Brain microvascular endothelial cell (primary cell): ENCODE results near the gene C2CD2L.
"Not testable (repeated sequence)": the region's sequence is repeated elsewhere in the genome, so short reads cannot be mapped to it uniquely, and the experiment has no call there.

Experiments used
- DNase-seq: peaks from one replicate; pipeline ENCODE4 v3.0.0-alpha.2; 2020
- H3K27ac ChIP-seq: fragments of 250-450 bp; sonication (Bioruptor Pico); 2 replicates; pipeline ENCODE4 v1.5.1; 2020; ENCODE audit warnings: mild to moderate bottlenecking, moderate library complexity
- H3K27me3 ChIP-seq: fragments of 250-450 bp; sonication (Bioruptor Pico); replicated peaks from 2 replicates; pipeline ENCODE4 v1.5.1; 2020; ENCODE audit warnings: mild to moderate bottlenecking
- H3K36me3 ChIP-seq: fragments of 250-450 bp; sonication (Bioruptor Pico); replicated peaks from 2 replicates; pipeline ENCODE4 v1.5.1; 2020; ENCODE audit warnings: mild to moderate bottlenecking
- H3K4me3 ChIP-seq: 2 replicates; pipeline ENCODE4 v1.5.1; 2011; ENCODE audit warnings: low read depth, mild to moderate bottlenecking, control low read depth, low read length, moderate library complexity
- in situ Hi-C: cut with HindIII; loops from 2 replicates; pipeline ENCODE4 v1.10.0; 2017; ENCODE audit warnings: low sequenced_read_pairs, low pct_ligation_motif_present
- TF ChIP-seq, protein P1 (sequence below): IDR thresholded peaks from 2 replicates; pipeline ENCODE4 v1.5.1; 2011; ENCODE audit warnings: low read depth, mild to moderate bottlenecking, moderate library complexity, low read length, control low read depth, inconsistent platforms; ENCODE audit errors: missing control alignments

The C2CD2L gene

DNA sequence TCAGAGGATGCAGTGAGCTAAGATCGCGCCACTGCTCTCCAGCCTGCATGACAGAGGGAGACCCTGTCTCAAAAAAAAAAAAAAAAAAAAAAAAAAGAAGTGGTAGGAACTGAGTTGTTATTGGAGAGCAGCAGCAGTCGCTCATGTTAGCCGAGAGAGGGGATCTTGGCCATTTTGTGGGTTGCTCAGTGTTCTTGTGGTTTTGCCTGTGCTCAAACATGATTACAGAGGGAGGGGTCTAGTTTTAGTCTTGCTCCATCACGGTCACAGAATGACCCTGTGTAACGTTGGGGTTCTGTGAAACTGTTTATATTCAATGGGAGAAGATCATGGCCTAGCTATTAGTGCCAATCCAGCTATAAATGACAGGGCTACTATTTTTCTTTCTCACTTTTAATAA, 7.4 kb upstream of the C2CD2L start:
- H3K27me3 ChIP-seq = no peaks in the 10 kb centered on the region
- no peak overlapping the region for H3K4me3 ChIP-seq
- H3K36me3 ChIP-seq = peaks cover 17% of the 10 kb centered on the region
- H3K27ac ChIP-seq = no peak overlapping the region
- TF ChIP-seq, protein P1, sequence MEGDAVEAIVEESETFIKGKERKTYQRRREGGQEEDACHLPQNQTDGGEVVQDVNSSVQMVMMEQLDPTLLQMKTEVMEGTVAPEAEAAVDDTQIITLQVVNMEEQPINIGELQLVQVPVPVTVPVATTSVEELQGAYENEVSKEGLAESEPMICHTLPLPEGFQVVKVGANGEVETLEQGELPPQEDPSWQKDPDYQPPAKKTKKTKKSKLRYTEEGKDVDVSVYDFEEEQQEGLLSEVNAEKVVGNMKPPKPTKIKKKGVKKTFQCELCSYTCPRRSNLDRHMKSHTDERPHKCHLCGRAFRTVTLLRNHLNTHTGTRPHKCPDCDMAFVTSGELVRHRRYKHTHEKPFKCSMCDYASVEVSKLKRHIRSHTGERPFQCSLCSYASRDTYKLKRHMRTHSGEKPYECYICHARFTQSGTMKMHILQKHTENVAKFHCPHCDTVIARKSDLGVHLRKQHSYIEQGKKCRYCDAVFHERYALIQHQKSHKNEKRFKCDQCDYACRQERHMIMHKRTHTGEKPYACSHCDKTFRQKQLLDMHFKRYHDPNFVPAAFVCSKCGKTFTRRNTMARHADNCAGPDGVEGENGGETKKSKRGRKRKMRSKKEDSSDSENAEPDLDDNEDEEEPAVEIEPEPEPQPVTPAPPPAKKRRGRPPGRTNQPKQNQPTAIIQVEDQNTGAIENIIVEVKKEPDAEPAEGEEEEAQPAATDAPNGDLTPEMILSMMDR = no peak
- DNase-seq = no peak
- in situ Hi-C loops = no loop called here

DNA sequence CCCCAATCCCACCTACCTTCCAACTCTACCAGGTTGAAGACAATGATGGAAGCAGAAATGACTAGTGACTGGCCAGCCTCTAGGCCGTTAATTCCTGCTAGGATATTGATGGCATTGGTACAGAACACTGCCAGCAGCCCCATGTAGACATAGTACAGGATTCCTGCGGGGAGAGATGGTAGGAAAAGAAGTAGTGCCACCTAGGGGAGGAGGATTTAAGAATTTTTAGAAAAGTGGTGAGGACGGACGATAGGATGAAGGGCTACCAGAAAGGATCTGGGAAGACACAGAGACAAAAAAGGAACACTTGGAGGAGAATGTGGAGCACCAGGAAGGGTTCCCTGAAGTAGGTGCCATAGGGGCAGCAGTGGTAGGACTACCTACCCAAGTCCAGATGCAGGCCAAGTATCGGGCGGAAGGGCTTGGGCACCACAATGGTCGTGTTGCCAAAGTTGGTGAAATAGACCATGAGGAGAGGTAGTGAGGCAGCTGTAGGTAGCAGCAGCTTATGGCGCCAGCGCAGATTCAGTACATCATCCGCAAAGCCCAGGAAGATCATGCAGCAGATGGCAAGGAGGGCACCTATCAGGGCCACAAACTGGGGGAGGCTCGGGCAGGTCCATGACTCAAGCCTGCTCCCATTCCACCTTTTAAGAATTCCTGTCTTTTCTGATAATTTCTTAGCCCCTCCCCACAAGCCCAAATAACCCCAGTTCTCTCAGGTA, 6.7 kb upstream of the C2CD2L start:
- peak; percentile 34 for DNase-seq
- in situ Hi-C loops = no loop called here
- Histone ChIP-seq H3K4me3 (peak overlapping the region; percentile 85), H3K36me3 (peaks cover 17% of the 10 kb centered on the region), H3K27ac (no peak overlapping the region), H3K27me3 (no peaks in the 10 kb centered on the region)
- TF ChIP-seq, protein P1 = peak; percentile 65

DNA sequence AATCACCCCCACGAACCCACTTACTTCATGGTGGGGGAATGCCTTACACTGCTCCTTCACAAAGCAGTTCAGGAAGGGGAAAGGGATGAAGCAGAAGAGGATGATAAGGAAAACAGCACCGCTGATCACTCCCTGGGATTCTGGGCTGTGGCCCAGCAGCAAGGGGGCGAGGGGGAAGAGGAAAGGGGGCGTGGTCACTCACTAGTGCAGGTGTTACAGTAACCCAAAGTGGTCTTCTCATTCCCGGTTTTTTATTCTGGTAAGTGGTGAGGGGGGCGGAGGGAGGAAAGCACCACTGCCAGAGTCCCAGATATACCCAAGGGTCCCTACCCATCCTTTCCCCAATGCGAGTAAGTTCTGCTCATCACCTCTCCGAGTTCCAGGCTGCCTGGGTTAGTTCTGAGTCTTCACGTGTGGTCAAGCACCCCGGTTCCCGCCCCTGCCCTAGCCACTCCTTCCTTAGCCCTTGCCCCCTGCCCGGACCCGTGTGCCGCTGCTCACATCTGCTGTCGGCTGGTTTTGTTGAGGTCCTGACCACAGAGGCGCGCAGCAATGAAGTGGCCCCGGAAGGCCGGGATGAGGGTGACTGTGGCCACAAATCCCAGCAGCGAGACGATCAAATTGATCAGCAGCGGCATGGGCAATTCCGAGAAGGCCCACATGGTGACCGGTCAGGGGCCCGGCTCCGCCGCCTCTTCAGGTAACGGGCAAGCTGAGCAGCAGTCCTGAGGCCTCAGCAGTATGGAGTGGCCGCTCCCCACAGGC, 6.0 kb upstream of the C2CD2L start:
- Histone ChIP-seq H3K4me3 (peak overlapping the region; percentile 85), H3K27me3 (no peaks in the 10 kb centered on the region), H3K27ac (peak overlapping the region; percentile 96), H3K36me3 (peaks cover 17% of the 10 kb centered on the region)
- DNase-seq = peak; percentile 20
- TF ChIP-seq, protein P1 = peak; percentile 28
- in situ Hi-C loops = no loop called here

DNA sequence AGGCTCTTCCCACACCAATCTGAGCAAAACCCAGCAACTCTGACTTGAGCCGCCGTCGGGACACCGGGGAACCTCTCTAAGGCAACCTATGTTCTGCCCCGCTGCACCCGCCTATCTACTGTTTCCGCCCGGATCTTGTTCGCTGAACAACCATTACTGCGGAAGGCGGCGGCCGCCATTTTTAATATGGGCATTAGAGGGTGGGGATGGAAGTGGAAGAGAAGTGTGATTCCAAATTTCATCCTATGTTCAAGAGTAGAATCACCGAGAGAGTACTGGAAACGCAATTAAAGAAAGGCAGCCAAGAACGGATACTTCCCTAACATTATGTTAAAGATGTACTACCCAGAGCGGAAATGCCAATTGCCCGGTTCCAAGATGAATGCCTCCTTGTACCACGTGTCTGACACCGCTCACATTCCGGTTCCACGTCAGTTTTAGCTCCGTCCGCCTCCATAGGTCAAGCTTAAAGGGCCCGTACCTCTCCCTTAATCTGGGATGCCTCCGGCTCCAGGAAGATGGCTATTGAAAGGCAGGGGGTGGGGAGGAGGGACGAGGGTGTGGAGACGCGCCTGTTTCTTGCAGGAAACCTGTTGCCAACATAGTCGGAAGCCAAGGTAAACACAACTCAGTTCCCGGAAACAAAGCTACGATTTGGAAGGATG, 5.3 kb upstream of the C2CD2L start, which contains the start of gene DPAGT1:
TSS of gene DPAGT1 (minus strand) at position 95 of the 665 bp plus-strand sequence. CDS start 198 bp downstream, outside the sequence.
- Histone ChIP-seq H3K36me3 (peaks cover 11% of the 10 kb centered on the region), H3K27ac (peak within 1 kb of the TSS; percentile 96), H3K4me3 (peak within 1 kb of the TSS; percentile 85), H3K27me3 (no peaks in the 10 kb centered on the region)
- in situ Hi-C loops = no loop called here
- TF ChIP-seq, protein P1 = no peak
- peak; percentile 96 for DNase-seq

DNA sequence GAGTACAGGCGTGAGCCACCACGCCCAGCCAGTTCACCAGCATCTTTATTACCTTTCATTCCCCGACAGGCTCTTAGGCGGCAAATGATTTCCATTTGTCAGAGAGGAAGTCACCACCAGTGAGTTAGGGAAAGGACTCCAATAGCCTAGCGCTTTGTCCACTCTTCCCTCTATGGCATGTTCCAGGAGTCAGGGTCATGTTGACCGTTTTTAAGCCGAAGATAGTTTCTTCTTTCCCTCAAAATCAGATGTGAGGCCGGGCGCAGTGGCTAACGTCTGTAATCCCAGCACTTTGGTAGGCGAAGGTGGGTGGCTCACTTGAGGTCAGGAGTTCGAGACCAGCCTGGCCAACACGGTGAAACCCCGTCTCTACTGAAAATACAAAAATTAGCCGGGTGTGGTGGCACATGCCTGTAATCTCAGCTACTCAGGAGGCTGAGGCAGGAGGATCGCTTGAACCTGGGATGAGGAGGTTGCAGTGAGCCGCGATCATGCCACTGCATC, 3.9 kb upstream of the C2CD2L start:
- DNase-seq, H3K36me3 ChIP-seq, in situ Hi-C loops, H3K27me3 ChIP-seq: not testable (repeated sequence)
- Histone ChIP-seq H3K4me3 (peak overlapping the region; percentile 3), H3K27ac (peak overlapping the region; percentile 96)

DNA sequence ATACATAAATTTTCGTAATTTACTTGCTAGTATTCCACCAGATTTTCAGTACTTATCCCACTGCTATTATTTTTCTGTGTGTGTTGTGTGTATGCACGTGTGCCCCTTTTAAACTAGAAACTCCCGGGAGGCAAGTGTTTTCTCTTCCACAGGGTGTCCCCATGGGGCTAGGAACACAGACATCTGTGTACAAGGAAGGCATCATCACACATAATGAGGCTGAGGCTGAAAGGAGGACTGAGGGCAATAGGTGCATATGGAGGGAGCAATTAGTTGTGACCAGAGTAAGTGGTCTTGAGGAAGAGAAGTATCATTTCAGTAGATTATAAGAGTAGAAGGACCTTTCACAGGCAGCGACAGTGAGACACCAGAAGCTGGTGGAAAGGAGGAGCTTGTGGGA, 3.4 kb upstream of the C2CD2L start:
- H3K27me3 ChIP-seq = no peaks in the 10 kb centered on the region
- in situ Hi-C loops = no loop called here
- TF ChIP-seq, protein P1 = no peak
- no peak for DNase-seq
- H3K4me3 ChIP-seq = no peak overlapping the region
- H3K27ac ChIP-seq = no peak overlapping the region
- H3K36me3 ChIP-seq = no peaks in the 10 kb centered on the region
